Mammary epithelial cell (primary cell): Measurements from ENCODE around the gene PPFIBP1.

Experiments used
- EZH2 ChIP-seq: IDR thresholded peaks from 2 replicates; pipeline ENCODE4 v1.6.1; 2012; ENCODE audit warnings: low read length, inconsistent platforms, borderline replicate concordance
- TF ChIP-seq, protein P1 (sequence below), 2 donors: IDR thresholded peaks in 1 of 2; conservative IDR thresholded peaks in 1 of 2; 2 replicates each; pipeline ENCODE4 v1.5.1; 2011 to 2012; ENCODE audit warnings: inconsistent platforms in 2 of 2, low read length in 2 of 2, mild to moderate bottlenecking in 2 of 2, control low read depth in 1 of 2, low read depth in 1 of 2; ENCODE audit not compliant: insufficient read depth in 1 of 2; ENCODE audit errors: extremely low read depth in 1 of 2

- TF ChIP-seq, protein P1, sequence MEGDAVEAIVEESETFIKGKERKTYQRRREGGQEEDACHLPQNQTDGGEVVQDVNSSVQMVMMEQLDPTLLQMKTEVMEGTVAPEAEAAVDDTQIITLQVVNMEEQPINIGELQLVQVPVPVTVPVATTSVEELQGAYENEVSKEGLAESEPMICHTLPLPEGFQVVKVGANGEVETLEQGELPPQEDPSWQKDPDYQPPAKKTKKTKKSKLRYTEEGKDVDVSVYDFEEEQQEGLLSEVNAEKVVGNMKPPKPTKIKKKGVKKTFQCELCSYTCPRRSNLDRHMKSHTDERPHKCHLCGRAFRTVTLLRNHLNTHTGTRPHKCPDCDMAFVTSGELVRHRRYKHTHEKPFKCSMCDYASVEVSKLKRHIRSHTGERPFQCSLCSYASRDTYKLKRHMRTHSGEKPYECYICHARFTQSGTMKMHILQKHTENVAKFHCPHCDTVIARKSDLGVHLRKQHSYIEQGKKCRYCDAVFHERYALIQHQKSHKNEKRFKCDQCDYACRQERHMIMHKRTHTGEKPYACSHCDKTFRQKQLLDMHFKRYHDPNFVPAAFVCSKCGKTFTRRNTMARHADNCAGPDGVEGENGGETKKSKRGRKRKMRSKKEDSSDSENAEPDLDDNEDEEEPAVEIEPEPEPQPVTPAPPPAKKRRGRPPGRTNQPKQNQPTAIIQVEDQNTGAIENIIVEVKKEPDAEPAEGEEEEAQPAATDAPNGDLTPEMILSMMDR (conservative IDR thresholded peaks at IDR 0.05 in 1 of 2, IDR thresholded peaks at IDR 0.05 in 1 of 2; ENCODE audit: extremely low read depth in 1 of 2, insufficient read depth in 1 of 2, low read depth in 1 of 2, low read length in 2 of 2), result no peak
- no peak for TF ChIP-seq EZH2
Measured at GRCh38 chr12:27566626-27567025, 42.6 kb downstream of the PPFIBP1 start.
